K562 (cell line): ENCODE data around the gene DTNBP1. TPM values are rescaled to one million over a fixed set of nuclear protein-coding genes. Genes with fewer than 3 reads are reported as not detected.

Source experiments
- ATAC-seq: fragments of 200-7000 bp; cut with Tn5 transposase; 3 replicates; pipeline ENCODE4 v1.9.1; 2020; ENCODE audit warnings: moderate library complexity
- BruUV-seq: library from RNA; stranded (reverse); fragments of 400-500 nt; replicated peaks from 2 replicates; lab custom pipeline; 2021; lab: Mats Ljungman, UMichigan
- CTCF ChIA-PET: fragments of 300-600 bp; formaldehyde crosslinking; extraction: SDS; loops from one replicate; lab custom pipeline; 2021; ENCODE audit warnings: low intra/inter-chr PET ratio; lab: Yijun Ruan, JAX
- POLR2A ChIA-PET: fragments of 300-600, 350-650 bp; sonication (Branson Sonifier 250); formaldehyde crosslinking; extraction: SDS; loops from one replicate; lab custom pipeline; 2021; ENCODE audit warnings: antibody characterized with exemption, inconsistent platforms; lab: Yijun Ruan, JAX
- DNase-seq, 4 experiments: peaks; one replicate each; pipeline versions ENCODE4 v3.0.0 to v3.0.0-alpha.2; 2011 to 2018; ENCODE audit warnings: low spot score in 3 of 4, mixed read lengths in 3 of 4; ENCODE audit errors: extremely low read depth in 1 of 4
- FAIRE-seq: peaks from 2 replicates; lab custom pipeline; 2011; peaks lifted over from hg19 to GRCh38; lab: Jason Lieb, UNC
- H2AFZ ChIP-seq: 2 replicates; pipeline ENCODE4 v1.6.0; 2011; ENCODE audit warnings: low read depth, low read length, control low read depth, inconsistent platforms
- H3K27ac ChIP-seq: fragments of 200-600 bp; 3 replicates; pipeline ENCODE4 v1.8.0; 2011; ENCODE audit warnings: low read depth, mild to moderate bottlenecking, control low read depth, inconsistent platforms, low read length, moderate library complexity, mixed read lengths; ENCODE audit errors: extremely low read depth
- H3K27me3 ChIP-seq, 2 experiments: fragments of 300-600 bp in 1 of 2; 2 replicates in 1 of 2; 3 replicates in 1 of 2; pipeline versions ENCODE4 v1.6.0 to v1.8.0; 2011; ENCODE audit warnings: inconsistent platforms in 2 of 2, low read length in 2 of 2, mild to moderate bottlenecking in 1 of 2, mixed read lengths in 1 of 2, moderate library complexity in 1 of 2; ENCODE audit not compliant: control insufficient read depth in 2 of 2, insufficient read depth in 2 of 2
- H3K36me3 ChIP-seq: fragments of 300-600 bp; 3 replicates; pipeline ENCODE4 v1.8.0; 2011; ENCODE audit warnings: mild to moderate bottlenecking, low read length, inconsistent platforms; ENCODE audit not compliant: control insufficient read depth, insufficient read depth
- H3K4me1 ChIP-seq, 2 experiments: fragments of 200-600 bp in 1 of 2; replicated peaks in 1 of 2; 2 replicates in 1 of 2; 3 replicates in 1 of 2; pipeline versions ENCODE4 v1.5.1 to v1.8.0; 2011; ENCODE audit warnings: inconsistent platforms in 2 of 2, low read length in 2 of 2, mild to moderate bottlenecking in 1 of 2, mixed read lengths in 1 of 2, moderate library complexity in 1 of 2; ENCODE audit not compliant: control insufficient read depth in 2 of 2, insufficient read depth in 2 of 2
- H3K4me2 ChIP-seq: 2 replicates; pipeline ENCODE4 v1.6.1; 2011; ENCODE audit warnings: low read length, control low read depth, inconsistent platforms, mixed read lengths; ENCODE audit not compliant: insufficient read depth
- H3K4me3 ChIP-seq: fragments of 200-600 bp; sonication (generic), shearing (Covaris generic); 2 replicates; pipeline ENCODE4 v1.5.1; 2016; ENCODE audit warnings: control low read depth, inconsistent platforms
- H3K79me2 ChIP-seq: fragments of 200-600 bp; 3 replicates; pipeline ENCODE4 v1.8.0; 2011; ENCODE audit warnings: low read length, inconsistent platforms; ENCODE audit not compliant: control insufficient read depth, insufficient read depth
- H3K9ac ChIP-seq, 2 experiments: 2 replicates each; pipeline versions ENCODE4 v1.6.0 to v1.6.1; 2011; ENCODE audit warnings: low read depth in 2 of 2, low read length in 2 of 2, control low read depth in 1 of 2, inconsistent platforms in 1 of 2, mild to moderate bottlenecking in 1 of 2, mixed read lengths in 1 of 2; ENCODE audit not compliant: insufficient read depth in 1 of 2
- H3K9me1 ChIP-seq: one replicate; pipeline ENCODE4 v1.6.0; 2011; ENCODE audit warnings: inconsistent platforms, mild to moderate bottlenecking, low read length, moderate library complexity; ENCODE audit not compliant: control insufficient read depth, insufficient read depth
- H3K9me3 ChIP-seq: replicated peaks from 2 replicates; pipeline ENCODE4 v1.5.1; 2011; ENCODE audit warnings: low read depth, low read length, inconsistent platforms; ENCODE audit not compliant: control insufficient read depth, insufficient read depth
- H4K20me1 ChIP-seq: replicated peaks from 2 replicates; pipeline ENCODE4 v1.6.1; 2011; ENCODE audit warnings: low read length, inconsistent platforms, mixed read lengths; ENCODE audit not compliant: control insufficient read depth, insufficient read depth
- ARID1B ChIP-seq: fragments of 450-650 bp; IDR thresholded peaks from 2 replicates; pipeline ENCODE4 v1.6.1; 2016; ENCODE audit warnings: antibody characterized with exemption, mild to moderate bottlenecking, inconsistent platforms
- BRF1 ChIP-seq: IDR thresholded peaks from 3 replicates; pipeline ENCODE4 v1.6.1; 2011; ENCODE audit warnings: borderline replicate concordance, mild to moderate bottlenecking; ENCODE audit not compliant: insufficient read length; ENCODE audit errors: extremely low read depth
- CHCHD3 ChIP-seq: fragments of 250-450 bp; sonication (Bioruptor Pico); IDR thresholded peaks from 2 replicates; pipeline ENCODE4 v2.1.2; 2022; ENCODE audit warnings: mild to moderate bottlenecking
- CHD4 ChIP-seq: fragments of 200-600 bp; sonication (generic); IDR thresholded peaks from 3 replicates; pipeline ENCODE4 v1.6.1; 2012; ENCODE audit warnings: low read depth, mild to moderate bottlenecking, mixed read lengths, low read length, inconsistent platforms; ENCODE audit not compliant: insufficient read depth, insufficient replicate concordance, poor library complexity, severe bottlenecking
- KDM1A ChIP-seq, 2 experiments: fragments of 450-650 bp; IDR thresholded peaks; 2 replicates each; pipeline ENCODE4 v1.6.1; 2016; ENCODE audit warnings: mild to moderate bottlenecking in 2 of 2
- MXI1 ChIP-seq: IDR thresholded peaks from 2 replicates; pipeline ENCODE4 v1.6.1; 2011; ENCODE audit warnings: low read depth, mild to moderate bottlenecking, improper control_type of control experiment, low read length
- NCOA6 ChIP-seq: fragments of 450-650 bp; IDR thresholded peaks from 2 replicates; pipeline ENCODE4 v1.6.1; 2017; ENCODE audit warnings: mild to moderate bottlenecking
- PTTG1 ChIP-seq: fragments of 450-650 bp; IDR thresholded peaks from 2 replicates; pipeline ENCODE4 v1.6.1; 2016; ENCODE audit warnings: low read depth, mild to moderate bottlenecking, missing genetic modification characterization, missing compliant biosample characterization
- RBM22 ChIP-seq: fragments of 200-400 bp; formaldehyde crosslinking; IDR thresholded peaks from 2 replicates; pipeline ENCODE4 v1.6.1; 2018; ENCODE audit warnings: low read length, low read depth; ENCODE audit not compliant: poor library complexity, severe bottlenecking
- ZC3H4 ChIP-seq: sonication (generic); formaldehyde crosslinking; IDR thresholded peaks from 2 replicates; pipeline ENCODE4 v1.9.0; 2021; ENCODE audit warnings: missing genetic modification reagents, borderline replicate concordance
- ZFP1 ChIP-seq: fragments of 450-650 bp; formaldehyde crosslinking; IDR thresholded peaks from 2 replicates; pipeline ENCODE4 v1.4.0; 2020; ENCODE audit warnings: mild to moderate bottlenecking, mixed read lengths
- ZNF316 ChIP-seq: fragments of 450-650 bp; IDR thresholded peaks from 2 replicates; pipeline ENCODE4 v1.6.1; 2016
- ZNF79 ChIP-seq: fragments of 250-450 bp; sonication (Bioruptor Pico); IDR thresholded peaks from 2 replicates; pipeline ENCODE4 v1.4.0; 2020; ENCODE audit warnings: low read depth, mild to moderate bottlenecking, moderate library complexity
- WGBS: fragments of 100-300 bp; shearing (Covaris generic); methylation state at CpG from one replicate; pipeline ENCODE4 v1.1.6; 2016; ENCODE audit warnings: low coverage, mixed read lengths; ENCODE audit not compliant: insufficient coverage; ENCODE audit errors: missing lambda C conversion rate; 5-methylcytosine and 5-hydroxymethylcytosine counted together
- in situ Hi-C: fragments of 300-500 bp; cut with MboI; formaldehyde crosslinking; loops from 4 replicates; pipeline ENCODE4 v1.15.0; 2018; ENCODE audit warnings: inconsistent platforms, mixed read lengths
- intact Hi-C: fragments of 100-400 bp; cut with micrococcal nuclease; formaldehyde crosslinking; loops from 2 replicates; pipeline ENCODE4 v1.14.2; 2022
- polyA plus RNA-seq, 8 experiments: library from polyadenylated mRNA; depleted of rRNA in 4 of 8; stranded (reverse) in 5 of 8; unstranded in 3 of 8; fragments of >200 nt; fragmentation: Nextera tagmentation in 2 of 8; fragmentation: Illumina TruSeq in 1 of 8; extraction: Ambion mirVana in 2 of 8; extraction: Trizol in 1 of 8; gene quantifications; 2 replicates each; pipeline versions ENCODE4 v1.2.1 to v1.2.3, GENCODE V29; 2011 to 2014; ENCODE audit warnings: inconsistent platforms in 1 of 8, missing spikeins in 1 of 8
- total RNA-seq, 7 experiments: library from RNA; depleted of rRNA in 6 of 7; stranded (reverse); fragments of >200 nt in 6 of 7; fragmentation: Illumina TruSeq in 2 of 7; extraction: Trizol in 2 of 7; gene quantifications; 2 replicates each; pipeline versions ENCODE4 v1.2.1 to v1.2.3, GENCODE V29; 2011 to 2021; ENCODE audit warnings: low replicate concordance in 1 of 7
- TF ChIP-seq, protein P1 (sequence below): fragments of 450-650 bp; formaldehyde crosslinking; IDR thresholded peaks from 2 replicates; pipeline ENCODE4 v1.4.0; 2020; ENCODE audit warnings: mild to moderate bottlenecking, moderate library complexity

Gene DTNBP1
- total and polyA plus RNA-seq, 9 of the 15 experiments (the other 6 are each of a cell fraction or from before 2014, with no cell fraction given), result 16.7 to 54.5 (median 21.4) TPM

DNA sequence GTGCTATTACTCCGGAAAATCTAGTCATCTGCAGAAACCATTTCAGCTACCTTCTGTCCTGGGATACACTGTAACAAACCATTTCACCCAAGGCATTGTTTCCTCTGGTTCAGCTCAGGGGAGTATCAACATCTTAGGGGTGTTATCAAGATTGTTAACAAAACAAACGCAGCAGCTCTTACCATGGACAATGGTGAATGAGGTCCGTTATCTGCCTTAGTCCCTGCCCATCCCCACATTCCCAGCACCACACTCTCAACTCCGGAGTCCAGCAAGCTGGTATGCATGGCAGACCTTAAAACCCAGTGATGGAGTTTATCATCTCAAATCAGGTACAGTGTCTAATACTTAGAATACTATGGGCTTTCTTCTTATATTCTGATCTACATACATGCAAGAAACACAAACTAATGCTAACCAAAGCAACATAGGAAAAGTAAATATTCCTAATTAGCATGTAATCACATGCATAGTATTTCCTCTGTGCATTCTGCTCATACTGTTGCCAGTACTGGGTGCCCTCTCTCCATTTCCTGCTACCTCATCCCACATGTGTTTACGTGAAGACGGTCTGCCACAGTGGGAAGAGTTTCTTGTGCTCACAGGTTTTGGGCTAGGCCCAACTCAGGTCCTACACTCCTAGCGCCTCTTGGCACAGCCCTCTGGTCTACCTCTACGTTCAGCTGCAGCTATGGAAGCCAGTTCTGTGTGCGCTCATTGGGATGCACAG is 123.9 kb downstream of the DTNBP1 start:
- no peak for DNase-seq
- Histone ChIP-seq H3K36me3 (no peaks in the 10 kb centered on the region; the same call in 2 of the 3 replicates), H4K20me1 (no peaks in the 10 kb centered on the region), H3K4me2 (no peak overlapping the region), H3K27me3 (no peaks in the 10 kb centered on the region), H3K4me1 (no peaks in the 10 kb centered on the region), H2AFZ (no peak overlapping the region), H3K9me1 (no peaks in the 10 kb centered on the region), H3K9ac (no peak overlapping the region), H3K79me2 (no peaks in the 10 kb centered on the region), H3K27ac (no peak overlapping the region), H3K9me3 (no peaks in the 10 kb centered on the region), H3K4me3 (no peak overlapping the region)
- CTCF ChIA-PET, result no interaction called here
- in situ Hi-C loops, result no loop called here
- no peak for FAIRE-seq
- TF ChIP-seq, protein P1, sequence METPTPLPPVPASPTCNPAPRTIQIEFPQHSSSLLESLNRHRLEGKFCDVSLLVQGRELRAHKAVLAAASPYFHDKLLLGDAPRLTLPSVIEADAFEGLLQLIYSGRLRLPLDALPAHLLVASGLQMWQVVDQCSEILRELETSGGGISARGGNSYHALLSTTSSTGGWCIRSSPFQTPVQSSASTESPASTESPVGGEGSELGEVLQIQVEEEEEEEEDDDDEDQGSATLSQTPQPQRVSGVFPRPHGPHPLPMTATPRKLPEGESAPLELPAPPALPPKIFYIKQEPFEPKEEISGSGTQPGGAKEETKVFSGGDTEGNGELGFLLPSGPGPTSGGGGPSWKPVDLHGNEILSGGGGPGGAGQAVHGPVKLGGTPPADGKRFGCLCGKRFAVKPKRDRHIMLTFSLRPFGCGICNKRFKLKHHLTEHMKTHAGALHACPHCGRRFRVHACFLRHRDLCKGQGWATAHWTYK, result no peak
- TF ChIP-seq ZNF79 (CRISPR knock-in tag) (no peak), BRF1 (no peak), NCOA6 (no peak), CHCHD3 (CRISPR knock-in tag) (no peak), ZNF316 (no peak), KDM1A (IDR thresholded peaks at IDR 0.05) (no peak), RBM22 (no peak), CHD4 (no peak), PTTG1 (no peak), ARID1B (no peak), ZC3H4 (CRISPR knock-in tag) (no peak), MXI1 (no peak), ZFP1 (no peak)
- POLR2A ChIA-PET, result interaction anchor here (1.0 to 1.3 kb wide), 2 partner anchors 10 to 12 kb away, joined by 3 to 5 read pairs; no protein-coding TSS in a partner anchor
- intact Hi-C loops, result no loop called here
- no peak for ATAC-seq
- no TSS peak for BruUV-seq
- 80% methylated on average over 9 of the region's 9 CpGs for WGBS
